ENCODE data around the gene CDK1. TPM values are rescaled to one million over a fixed set of nuclear protein-coding genes. Genes with fewer than 3 reads are reported as not detected.
A peak's percentile ranks its signal among the peaks of the same experiment; 100 is the strongest.

The CDK1 gene
- 94.4 and 137 TPM in 2 replicates for total RNA-seq (2021)
- percentile 99 among the genes with signal in this experiment for Bru-seq, nascent RNA
- BruChase-seq, experiment 1, labeled RNA remaining after a 2-hour chase = percentile 95 among the genes with signal in this experiment
- percentile 96 among the genes with signal in this experiment for BruChase-seq, experiment 2, labeled RNA remaining after a 6-hour chase
- long read RNA-seq, transcript CDK1-203 (8 exons, 1,913 nt) = major isoform, 280 of 339 reads
- long read RNA-seq, partial matches to known transcripts = 9 of 339 reads
- long read RNA-seq, other reads (novel, unspliced or antisense) = 47 of 339 reads

DNA sequence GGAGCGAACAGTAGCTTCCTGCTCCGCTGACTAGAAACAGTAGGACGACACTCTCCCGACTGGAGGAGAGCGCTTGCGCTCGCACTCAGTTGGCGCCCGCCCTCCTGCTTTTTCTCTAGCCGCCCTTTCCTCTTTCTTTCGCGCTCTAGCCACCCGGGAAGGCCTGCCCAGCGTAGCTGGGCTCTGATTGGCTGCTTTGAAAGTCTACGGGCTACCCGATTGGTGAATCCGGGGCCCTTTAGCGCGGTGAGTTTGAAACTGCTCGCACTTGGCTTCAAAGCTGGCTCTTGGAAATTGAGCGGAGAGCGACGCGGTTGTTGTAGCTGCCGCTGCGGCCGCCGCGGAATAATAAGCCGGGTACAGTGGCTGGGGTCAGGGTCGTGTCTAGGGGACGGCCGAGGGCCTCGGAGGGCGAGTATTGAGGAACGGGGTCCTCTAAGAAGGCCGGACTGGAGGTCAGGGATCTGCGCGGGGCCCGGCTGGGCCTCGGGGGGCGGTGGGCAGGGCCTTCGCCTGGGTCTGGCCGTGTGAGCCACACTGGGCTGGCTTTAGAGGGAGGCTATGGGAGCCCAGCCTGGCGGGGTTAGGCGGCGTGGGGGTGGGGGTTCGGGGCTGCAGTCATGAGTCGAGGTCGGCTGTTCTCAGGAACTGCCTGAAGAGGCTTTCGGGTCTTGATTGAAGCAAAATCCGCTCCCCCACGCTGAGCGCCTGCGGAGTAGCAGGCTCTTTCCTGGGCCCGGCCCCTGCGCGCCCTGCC is at the start of gene CDK1:
TSS of gene CDK1 (plus strand) at position 265 of the 757 bp plus-strand sequence. CDS start 1,688 bp downstream, outside the sequence.
- no peak for TF ChIP-seq EZH2 (IDR thresholded peaks at IDR 0.05; ENCODE audit: low read depth)
- TF ChIP-seq, protein P1, sequence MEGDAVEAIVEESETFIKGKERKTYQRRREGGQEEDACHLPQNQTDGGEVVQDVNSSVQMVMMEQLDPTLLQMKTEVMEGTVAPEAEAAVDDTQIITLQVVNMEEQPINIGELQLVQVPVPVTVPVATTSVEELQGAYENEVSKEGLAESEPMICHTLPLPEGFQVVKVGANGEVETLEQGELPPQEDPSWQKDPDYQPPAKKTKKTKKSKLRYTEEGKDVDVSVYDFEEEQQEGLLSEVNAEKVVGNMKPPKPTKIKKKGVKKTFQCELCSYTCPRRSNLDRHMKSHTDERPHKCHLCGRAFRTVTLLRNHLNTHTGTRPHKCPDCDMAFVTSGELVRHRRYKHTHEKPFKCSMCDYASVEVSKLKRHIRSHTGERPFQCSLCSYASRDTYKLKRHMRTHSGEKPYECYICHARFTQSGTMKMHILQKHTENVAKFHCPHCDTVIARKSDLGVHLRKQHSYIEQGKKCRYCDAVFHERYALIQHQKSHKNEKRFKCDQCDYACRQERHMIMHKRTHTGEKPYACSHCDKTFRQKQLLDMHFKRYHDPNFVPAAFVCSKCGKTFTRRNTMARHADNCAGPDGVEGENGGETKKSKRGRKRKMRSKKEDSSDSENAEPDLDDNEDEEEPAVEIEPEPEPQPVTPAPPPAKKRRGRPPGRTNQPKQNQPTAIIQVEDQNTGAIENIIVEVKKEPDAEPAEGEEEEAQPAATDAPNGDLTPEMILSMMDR (conservative IDR thresholded peaks at IDR 0.05) = no peak
- no TSS peak for BruUV-seq (replicated peaks)
- Histone ChIP-seq H3K4me1 (replicated peaks; ENCODE audit: insufficient read depth) (peaks cover 32% of the 10 kb centered on the region), H2AFZ (peak within 1 kb of the TSS; percentile 87), H3K9me2 (ENCODE audit: insufficient read depth) (no peaks in the 10 kb centered on the region), H3F3A (ENCODE audit: insufficient read depth, low read depth) (peaks cover 6% of the 10 kb centered on the region; the same call in 1 of the 2 replicates), H3K4me2 (peak within 1 kb of the TSS; percentile 96), H3K27me3 (ENCODE audit: insufficient read depth, low read depth) (no peaks in the 10 kb centered on the region), H4K20me1 (ENCODE audit: insufficient read depth) (peaks cover 14% of the 10 kb centered on the region; the same call in 1 of the 2 replicates), H3K36me3 (ENCODE audit: low read depth) (peaks cover 23% of the 10 kb centered on the region), H3K79me2 (ENCODE audit: low read depth) (peaks cover 51% of the 10 kb centered on the region), H3K4me3 (peak within 1 kb of the TSS; percentile 91), H3K27ac (peak within 1 kb of the TSS; percentile 52; the same call in 1 of the 2 replicates), H3K9me3 (ENCODE audit: insufficient read depth, low read depth) (no peaks in the 10 kb centered on the region)
- intact Hi-C loops (cut with micrococcal nuclease; ENCODE audit: unreplicated experiment) = loop anchor here (2.0 to 10.0 kb wide), 2 partner anchors 46 to 544 kb away; no protein-coding TSS in a partner anchor
- POLR2A ChIA-PET (ENCODE audit: unreplicated experiment) = interaction anchor here (0.5 to 0.7 kb wide), 5 partner anchors 23 to 535 kb away, joined by 3 to 6 read pairs (median 3); no protein-coding TSS in a partner anchor
- CTCF ChIA-PET = interaction anchor here (0.6 to 1.0 kb wide), 2 partner anchors 9 to 999 kb away, joined by 3 read pairs; no protein-coding TSS in a partner anchor
- DNase-seq = peak; percentile 97 to 99

DNA sequence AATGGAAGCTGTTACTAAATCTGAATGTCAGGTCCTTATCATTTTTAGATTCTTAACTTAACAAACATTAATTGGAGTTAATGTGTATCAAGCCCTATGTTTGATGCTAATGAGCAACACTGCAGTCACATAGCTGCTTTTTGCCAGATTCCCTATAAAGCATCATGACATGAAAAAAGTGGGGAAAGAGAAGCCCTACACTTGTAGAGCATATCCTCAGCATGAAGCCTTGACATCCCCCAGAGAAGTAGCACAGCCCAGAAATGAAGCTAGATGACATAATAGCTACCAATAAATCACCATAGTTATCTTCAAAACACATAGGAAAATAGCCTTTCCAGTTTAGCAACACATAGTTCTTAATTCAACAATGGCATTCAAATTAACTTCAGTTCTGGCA is 49.2 kb upstream of the CDK1 start:
- CTCF ChIA-PET = no interaction called here
- no peak for DNase-seq
- Histone ChIP-seq H3K79me2 (ENCODE audit: low read depth) (peaks cover 20% of the 10 kb centered on the region), H3F3A (ENCODE audit: insufficient read depth, low read depth) (peaks cover 3% of the 10 kb centered on the region; the same call in 1 of the 2 replicates), H2AFZ (no peak overlapping the region), H3K4me2 (no peak overlapping the region), H3K9me2 (ENCODE audit: insufficient read depth) (no peaks in the 10 kb centered on the region), H3K36me3 (ENCODE audit: low read depth) (no peaks in the 10 kb centered on the region), H3K4me1 (replicated peaks; ENCODE audit: insufficient read depth) (peaks cover 22% of the 10 kb centered on the region), H3K27me3 (ENCODE audit: insufficient read depth, low read depth) (no peaks in the 10 kb centered on the region), H4K20me1 (ENCODE audit: insufficient read depth) (no peaks in the 10 kb centered on the region), H3K4me3 (no peak overlapping the region), H3K9me3 (ENCODE audit: insufficient read depth, low read depth) (no peaks in the 10 kb centered on the region), H3K27ac (no peak overlapping the region)
- BruUV-seq (replicated peaks) = no TSS peak
- POLR2A ChIA-PET (ENCODE audit: unreplicated experiment) = no interaction called here
- intact Hi-C loops (cut with micrococcal nuclease; ENCODE audit: unreplicated experiment) = no loop called here
- TF ChIP-seq, protein P1 (conservative IDR thresholded peaks at IDR 0.05) = no peak
- TF ChIP-seq EZH2 (IDR thresholded peaks at IDR 0.05; ENCODE audit: low read depth) = no peak
